PFSK-1 (cell line): Measurements from ENCODE around the gene TMEM184B.

ENCODE experiments used
- FOXP2 ChIP-seq: optimal IDR thresholded peaks from 2 replicates; pipeline ENCODE3; 2011; ENCODE audit warnings: borderline replicate concordance, control low read depth, inconsistent platforms; ENCODE audit not compliant: insufficient read depth; ENCODE audit errors: extremely low read length, extremely low read depth
- POLR2AphosphoS5 ChIP-seq: IDR thresholded peaks from 2 replicates; pipeline ENCODE4 v1.6.1; 2012; ENCODE audit warnings: low read depth, mild to moderate bottlenecking, control low read depth, low read length, moderate library complexity
- REST ChIP-seq, 2 experiments: IDR thresholded peaks; 2 replicates each; pipeline versions ENCODE4 v1.6.1 to v1.8.0; 2011 to 2012; ENCODE audit warnings: low read depth in 2 of 2, low read length in 2 of 2, control low read depth in 1 of 2, inconsistent platforms in 1 of 2, mild to moderate bottlenecking in 1 of 2, moderate library complexity in 1 of 2; ENCODE audit not compliant: insufficient read depth in 1 of 2
- SIN3A ChIP-seq: IDR thresholded peaks from 2 replicates; pipeline ENCODE4 v1.6.1; 2012; ENCODE audit warnings: mild to moderate bottlenecking, low read length, moderate library complexity, borderline replicate concordance; ENCODE audit not compliant: insufficient read depth
- TAF1 ChIP-seq: IDR thresholded peaks from 2 replicates; pipeline ENCODE4 v1.6.1; 2012; ENCODE audit warnings: low read length, control low read depth, borderline replicate concordance; ENCODE audit not compliant: insufficient read depth

DNA sequence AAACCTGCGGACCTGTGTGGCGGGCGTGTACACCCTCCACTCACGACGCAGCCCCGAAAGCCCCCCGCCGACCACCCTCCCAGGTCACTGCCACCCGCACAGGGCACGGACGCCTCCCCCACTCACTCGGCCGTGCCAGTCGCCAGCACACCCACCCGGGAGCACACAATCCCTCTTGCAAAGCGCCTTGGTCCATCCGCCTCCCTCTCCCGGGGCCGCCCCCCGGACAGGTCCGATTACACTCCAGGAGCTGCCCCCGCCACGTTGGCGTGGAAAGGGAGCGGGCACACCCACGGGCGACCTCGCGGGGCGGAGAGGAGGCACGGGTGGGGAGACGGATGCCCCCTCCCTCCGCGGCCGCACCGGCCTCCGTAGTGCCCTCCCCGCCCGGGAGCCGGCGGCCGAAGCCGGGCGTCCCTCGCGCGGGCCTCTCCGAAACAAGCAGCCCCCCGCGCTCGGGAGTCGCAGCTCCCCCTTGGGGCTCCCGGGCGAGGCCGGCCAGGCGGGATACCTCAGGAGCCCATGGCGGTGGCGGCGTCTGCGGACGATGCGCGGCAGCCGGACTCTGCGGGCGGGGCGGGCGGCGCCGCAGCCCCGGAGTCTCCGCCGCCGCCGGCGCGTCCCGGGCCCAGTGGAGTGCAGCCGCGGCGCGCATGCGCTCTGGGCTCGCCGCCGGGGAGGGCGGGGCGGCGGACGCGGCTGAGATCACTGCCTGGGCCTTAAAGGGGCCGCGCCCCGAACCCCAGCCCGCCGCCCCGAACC is at the start of gene TMEM184B:
- TF ChIP-seq REST (IDR thresholded peaks at IDR 0.05; ENCODE audit: insufficient read depth in 1 of 2, low read depth in 2 of 2, low read length in 2 of 2), result no peak
- no peak for TF ChIP-seq SIN3A
- no peak; the same call in 1 of the 2 replicates for TF ChIP-seq TAF1
- TF ChIP-seq POLR2AphosphoS5, result no peak
- TF ChIP-seq FOXP2, result peak; percentile 11
